ENCODE measurements around the gene SLC39A9.

Gene SLC39A9

GRCh38 chr14:69398053-69398817, at the start of gene SLC39A9, which contains the start of gene ERH (continued):
- TF ChIP-seq ZNF132 (tag by site-specific recombination; IDR thresholded peaks at IDR 0.05; ENCODE audit: borderline replicate concordance): no peak
- no peak for TF ChIP-seq ZNF623 (tag by site-specific recombination; IDR thresholded peaks at IDR 0.05)
- TF ChIP-seq ZNF596 (tag by site-specific recombination; IDR thresholded peaks at IDR 0.05): no peak
- TF ChIP-seq ZNF514 (tag by site-specific recombination; IDR thresholded peaks at IDR 0.05): no peak
- no peak for TF ChIP-seq BCL11A (tag by site-specific recombination; IDR thresholded peaks at IDR 0.05; ENCODE audit: low read depth)
- TF ChIP-seq ZNF747 (tag by site-specific recombination; IDR thresholded peaks at IDR 0.05): no peak
- peak; percentile 97 for TF ChIP-seq ZBTB21 (tag by site-specific recombination; IDR thresholded peaks at IDR 0.05)
- no peak for TF ChIP-seq ZNF112 (tag by site-specific recombination; IDR thresholded peaks at IDR 0.05)
- peak; percentile 35; the same call in 1 of the 2 replicates for TF ChIP-seq PRDM1 (tag by site-specific recombination; IDR thresholded peaks at IDR 0.05)
- TF ChIP-seq ZNF830 (tag by site-specific recombination; IDR thresholded peaks at IDR 0.05; ENCODE audit: low read depth): no peak
- TF ChIP-seq, protein P1, sequence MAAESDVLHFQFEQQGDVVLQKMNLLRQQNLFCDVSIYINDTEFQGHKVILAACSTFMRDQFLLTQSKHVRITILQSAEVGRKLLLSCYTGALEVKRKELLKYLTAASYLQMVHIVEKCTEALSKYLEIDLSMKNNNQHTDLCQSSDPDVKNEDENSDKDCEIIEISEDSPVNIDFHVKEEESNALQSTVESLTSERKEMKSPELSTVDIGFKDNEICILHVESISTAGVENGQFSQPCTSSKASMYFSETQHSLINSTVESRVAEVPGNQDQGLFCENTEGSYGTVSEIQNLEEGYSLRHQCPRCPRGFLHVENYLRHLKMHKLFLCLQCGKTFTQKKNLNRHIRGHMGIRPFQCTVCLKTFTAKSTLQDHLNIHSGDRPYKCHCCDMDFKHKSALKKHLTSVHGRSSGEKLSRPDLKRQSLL (tag by site-specific recombination; IDR thresholded peaks at IDR 0.05): peak; percentile 89
- TF ChIP-seq ZFP69B (tag by site-specific recombination; IDR thresholded peaks at IDR 0.05): no peak
- peak; percentile 100 for TF ChIP-seq ZNF518A (tag by site-specific recombination; conservative IDR thresholded peaks at IDR 0.05; ENCODE audit: low read depth)
- TF ChIP-seq ZNF433 (tag by site-specific recombination; IDR thresholded peaks at IDR 0.05; ENCODE audit: low read depth): no peak
- TF ChIP-seq ZNF26 (tag by site-specific recombination; IDR thresholded peaks at IDR 0.05): no peak
- TF ChIP-seq ZNF48 (tag by site-specific recombination; IDR thresholded peaks at IDR 0.05): no peak
- peak; percentile 30; the same call in 1 of the 2 replicates for TF ChIP-seq KLF10 (tag by site-specific recombination; IDR thresholded peaks at IDR 0.05)
- TF ChIP-seq ZNF521 (tag by site-specific recombination; IDR thresholded peaks at IDR 0.05): no peak
- peak; percentile 78 for TF ChIP-seq ZNF324 (tag by site-specific recombination; IDR thresholded peaks at IDR 0.05)
- 0 out of 2 replicates have a peak, but pooled peaks have one; percentile 16 for TF ChIP-seq OSR2 (tag by site-specific recombination; IDR thresholded peaks at IDR 0.05)
- TF ChIP-seq ZNF426 (tag by site-specific recombination; IDR thresholded peaks at IDR 0.05): no peak
- no peak for TF ChIP-seq ZBTB7A (tag by site-specific recombination; IDR thresholded peaks at IDR 0.05; ENCODE audit: low read depth)
- no peak for TF ChIP-seq ZNF548 (tag by site-specific recombination; IDR thresholded peaks at IDR 0.05)
- TF ChIP-seq HOXA7 (CRISPR knock-in tag; IDR thresholded peaks at IDR 0.05; ENCODE audit: borderline replicate concordance): no peak
- TF ChIP-seq ZSCAN23 (tag by site-specific recombination; IDR thresholded peaks at IDR 0.05): no peak
- no peak for TF ChIP-seq ZNF266 (tag by site-specific recombination; IDR thresholded peaks at IDR 0.05; ENCODE audit: low read depth)
- no peak for TF ChIP-seq GFI1B (tag by site-specific recombination; IDR thresholded peaks at IDR 0.05)
- TF ChIP-seq SCRT1 (tag by site-specific recombination; IDR thresholded peaks at IDR 0.05; ENCODE audit: borderline replicate concordance): no peak
- TF ChIP-seq SP2 (tag by site-specific recombination; IDR thresholded peaks at IDR 0.05): peak; percentile 80
- TF ChIP-seq IKZF3 (tag by site-specific recombination; IDR thresholded peaks at IDR 0.05): no peak
- peak; percentile 80; the same call in 1 of the 2 replicates for TF ChIP-seq ZNF76 (tag by site-specific recombination; IDR thresholded peaks at IDR 0.05; ENCODE audit: borderline replicate concordance, low read depth)
- peak; percentile 62 for TF ChIP-seq SETDB1 (IDR thresholded peaks at IDR 0.05; ENCODE audit: insufficient read length, low read length)
- no peak for TF ChIP-seq KLF7 (tag by site-specific recombination; IDR thresholded peaks at IDR 0.05; ENCODE audit: borderline replicate concordance)

Data from HEK293 (cell line).